Spinal cord (tissue), 10 donors: Measurements from ENCODE around the gene PEX10. TPM values are rescaled to one million over a fixed set of nuclear protein-coding genes. Genes with fewer than 3 reads are reported as not detected.

Experiments
- DNase-seq, 6 donors: peaks; one replicate each; pipeline versions ENCODE4 v3.0.0 to v3.0.0-alpha.2; 2013 to 2015; ENCODE audit warnings: low spot score in 6 of 6, low read depth in 4 of 6
- H3K27ac ChIP-seq: one replicate; pipeline ENCODE4 v1.5.1; 2013; ENCODE audit warnings: low read depth, low read length, control low read depth
- H3K27me3 ChIP-seq: one replicate; pipeline ENCODE4 v1.6.1; 2013; ENCODE audit warnings: low read length; ENCODE audit not compliant: control insufficient read depth, insufficient read depth
- H3K36me3 ChIP-seq: one replicate; pipeline ENCODE4 v1.6.1; 2013; ENCODE audit warnings: low read length; ENCODE audit not compliant: control insufficient read depth, insufficient read depth
- H3K4me1 ChIP-seq: one replicate; pipeline ENCODE4 v1.6.1; 2013; ENCODE audit warnings: low read length; ENCODE audit not compliant: control insufficient read depth, insufficient read depth
- H3K4me3 ChIP-seq: one replicate; pipeline ENCODE4 v1.5.1; 2013; ENCODE audit warnings: low read depth, low read length, control low read depth
- H3K9me3 ChIP-seq: one replicate; pipeline ENCODE4 v1.6.1; 2013; ENCODE audit warnings: low read length; ENCODE audit not compliant: control insufficient read depth, insufficient read depth
- WGBS: methylation state at CpG from one replicate; pipeline ENCODE4 v1.1.5; 2013; ENCODE audit warnings: missing lambda C conversion rate; ENCODE audit not compliant: insufficient coverage; 5-methylcytosine and 5-hydroxymethylcytosine counted together
- polyA plus RNA-seq, 2 donors: library from polyadenylated mRNA; unstranded; fragments of 120-200 nt; gene quantifications; one replicate each; pipeline ENCODE4 v1.2.1, GENCODE V29; 2013; ENCODE audit not compliant: insufficient read length in 2 of 2
- total RNA-seq, 2 donors: library from RNA; depleted of rRNA in 1 of 2; stranded (reverse); fragments of 120-200 nt in 1 of 2; fragments of >200 nt in 1 of 2; gene quantifications; one replicate each; pipeline versions ENCODE4 v1.2.3 to v1.2.4, GENCODE V29; 2013 to 2014
- donor health status: healthy.

Gene PEX10
- total and polyA plus RNA-seq, 4 donors, result 17.7 to 36.9 (median 31.7) TPM

DNA sequence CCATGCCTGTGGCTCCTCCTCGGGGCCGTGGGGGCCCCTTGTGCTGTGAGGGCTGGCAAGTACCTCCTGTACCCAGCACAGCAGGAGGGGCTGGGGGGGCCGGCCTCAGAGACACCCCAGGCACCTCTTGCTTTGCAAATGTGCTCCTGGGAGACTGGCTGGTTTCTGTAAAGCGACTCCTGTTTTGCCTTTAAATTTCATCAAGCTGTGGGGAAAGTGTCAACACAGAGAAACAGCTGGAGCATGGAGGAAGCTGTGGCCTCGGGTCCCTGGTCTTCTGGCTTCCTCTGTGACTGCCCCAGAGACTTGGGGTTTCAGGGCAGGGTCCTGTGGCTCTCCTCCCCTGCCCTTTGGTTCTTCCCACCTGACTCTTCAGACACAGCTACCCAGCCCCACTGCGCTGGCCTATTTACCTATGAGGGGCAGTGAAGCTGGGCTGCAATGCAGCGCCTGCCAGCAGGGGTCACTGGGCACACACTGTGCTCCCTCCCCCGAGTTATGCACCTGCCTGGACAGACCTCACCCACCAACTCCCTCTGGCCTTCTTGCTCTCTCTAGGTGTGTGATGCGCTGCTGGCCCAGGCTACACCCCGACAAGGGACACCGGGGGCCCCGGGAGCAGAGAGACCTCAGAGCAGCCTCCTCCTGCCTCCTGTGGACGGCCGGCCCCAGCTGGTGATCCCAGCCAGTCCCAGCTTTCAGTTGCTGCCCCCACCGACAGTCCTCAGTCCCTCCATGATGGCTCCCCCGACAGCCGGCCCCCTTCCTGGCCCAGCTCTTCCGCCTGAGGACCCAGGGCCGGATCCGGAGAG, 17.6 kb upstream of the PEX10 start:
- Histone ChIP-seq H3K9me3 (no peaks in the 10 kb centered on the region), H3K4me1 (peaks cover 71% of the 10 kb centered on the region), H3K27ac (no peak overlapping the region), H3K36me3 (no peaks in the 10 kb centered on the region), H3K4me3 (no peak overlapping the region), H3K27me3 (peaks cover 6% of the 10 kb centered on the region)
- WGBS, result 82% methylated on average over 20 of the region's 20 CpGs
- DNase-seq, result no peak

DNA sequence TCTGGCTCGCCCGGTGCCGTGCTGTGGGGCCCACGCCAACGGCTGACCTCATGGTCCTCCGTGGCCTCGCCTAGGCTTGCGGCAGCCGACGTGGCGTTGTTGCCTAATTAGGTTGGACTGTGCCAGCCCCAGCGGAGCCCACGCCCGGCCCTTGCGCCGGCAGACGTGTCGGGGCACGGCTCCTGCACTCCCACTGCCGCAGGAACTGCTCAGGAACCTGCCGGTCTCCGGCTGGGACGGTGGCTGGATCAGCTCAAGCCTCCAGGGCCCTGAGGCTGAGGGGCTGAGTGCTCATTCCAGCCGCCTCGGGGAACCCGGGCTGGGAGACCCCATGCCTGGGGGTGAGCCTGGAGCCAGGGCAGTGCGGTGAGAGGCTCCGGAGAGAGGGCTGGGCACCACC, 16.1 kb upstream of the PEX10 start:
- no peak for DNase-seq
- Histone ChIP-seq H3K4me1 (peaks cover 59% of the 10 kb centered on the region), H3K27me3 (peaks cover 3% of the 10 kb centered on the region), H3K4me3 (no peak overlapping the region), H3K9me3 (no peaks in the 10 kb centered on the region), H3K36me3 (no peaks in the 10 kb centered on the region), H3K27ac (no peak overlapping the region)
- 95% methylated on average over 28 of the region's 28 CpGs for WGBS

DNA sequence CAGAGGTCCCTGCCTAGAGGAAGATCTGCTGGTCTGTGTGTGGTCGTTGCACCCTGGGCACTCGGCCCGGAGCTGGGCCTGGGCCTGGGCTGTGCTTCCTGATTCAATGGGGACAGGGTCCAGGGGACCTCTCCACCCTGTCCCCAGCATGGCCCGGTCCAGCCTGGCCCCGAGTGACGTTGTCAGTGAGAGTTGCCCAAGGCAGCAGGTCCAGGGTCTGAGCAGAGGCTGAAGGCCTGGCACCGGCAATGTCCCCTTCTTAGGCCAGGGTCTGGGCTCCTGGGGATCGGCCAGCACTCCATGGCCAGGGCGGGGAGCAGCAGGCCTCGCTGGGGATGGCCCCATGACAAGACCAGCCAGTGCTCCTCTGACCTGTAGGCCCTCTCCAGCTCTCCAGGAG, 15.6 kb upstream of the PEX10 start:
- no peaks in the 10 kb centered on the region for H3K36me3 ChIP-seq
- DNase-seq, result no peak
- peaks cover 3% of the 10 kb centered on the region for H3K27me3 ChIP-seq
- H3K4me1 ChIP-seq, result peaks cover 54% of the 10 kb centered on the region
- no peaks in the 10 kb centered on the region for H3K9me3 ChIP-seq
- H3K27ac ChIP-seq, result no peak overlapping the region
- H3K4me3 ChIP-seq, result no peak overlapping the region
- 89% methylated on average over 10 of the region's 10 CpGs for WGBS

DNA sequence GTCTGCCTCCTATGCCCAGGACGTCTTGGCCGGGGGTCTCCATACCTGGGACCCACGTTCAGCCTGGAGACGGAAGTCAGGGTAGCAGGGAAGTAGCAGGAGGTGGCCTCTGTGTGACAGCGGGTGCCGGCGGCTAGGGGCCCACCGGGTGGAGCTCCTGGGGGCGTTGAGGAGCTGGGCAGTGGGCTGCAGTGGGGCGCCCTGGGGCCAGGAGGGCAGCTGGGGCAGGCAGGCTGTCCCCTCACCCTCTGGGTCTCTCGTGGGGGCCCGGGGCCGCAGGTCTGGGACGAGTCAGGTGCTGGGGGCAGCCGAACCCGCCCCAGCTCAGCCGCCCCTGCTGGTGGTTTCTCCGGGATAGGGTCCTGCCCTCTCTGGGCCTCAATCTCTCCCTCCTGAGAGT, 14.7 kb upstream of the PEX10 start:
- Histone ChIP-seq H3K27ac (peak overlapping the region; percentile 49), H3K4me1 (peaks cover 44% of the 10 kb centered on the region), H3K27me3 (no peaks in the 10 kb centered on the region), H3K36me3 (no peaks in the 10 kb centered on the region), H3K9me3 (no peaks in the 10 kb centered on the region), H3K4me3 (no peak overlapping the region)
- WGBS, result 89% methylated on average over 18 of the region's 18 CpGs
- no peak for DNase-seq

DNA sequence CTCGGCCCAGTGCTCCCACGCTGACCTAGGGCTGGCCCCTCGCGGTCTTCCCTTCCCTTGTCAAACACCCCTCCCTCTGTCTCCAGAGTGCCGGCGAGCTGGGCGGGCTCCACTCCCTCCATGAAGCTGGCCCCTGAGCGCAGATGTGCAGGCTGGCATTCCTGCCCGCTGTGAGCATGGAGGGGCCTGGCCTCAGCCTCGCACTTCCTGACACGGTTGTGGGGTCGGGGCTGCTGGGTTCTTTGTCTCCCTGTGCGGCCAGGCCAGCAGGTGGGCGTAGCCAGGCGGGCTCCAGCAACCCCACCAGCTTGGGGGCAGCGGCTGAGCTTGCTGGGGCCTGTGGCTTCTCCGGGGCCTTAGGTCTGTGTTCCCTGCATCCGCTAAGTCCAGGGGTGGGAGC, 14.2 kb upstream of the PEX10 start:
- Histone ChIP-seq H3K9me3 (no peaks in the 10 kb centered on the region), H3K27me3 (no peaks in the 10 kb centered on the region), H3K4me1 (peaks cover 39% of the 10 kb centered on the region), H3K36me3 (no peaks in the 10 kb centered on the region), H3K4me3 (no peak overlapping the region), H3K27ac (peak overlapping the region; percentile 49)
- 60% methylated on average over 17 of the region's 18 CpGs for WGBS
- no peak for DNase-seq

DNA sequence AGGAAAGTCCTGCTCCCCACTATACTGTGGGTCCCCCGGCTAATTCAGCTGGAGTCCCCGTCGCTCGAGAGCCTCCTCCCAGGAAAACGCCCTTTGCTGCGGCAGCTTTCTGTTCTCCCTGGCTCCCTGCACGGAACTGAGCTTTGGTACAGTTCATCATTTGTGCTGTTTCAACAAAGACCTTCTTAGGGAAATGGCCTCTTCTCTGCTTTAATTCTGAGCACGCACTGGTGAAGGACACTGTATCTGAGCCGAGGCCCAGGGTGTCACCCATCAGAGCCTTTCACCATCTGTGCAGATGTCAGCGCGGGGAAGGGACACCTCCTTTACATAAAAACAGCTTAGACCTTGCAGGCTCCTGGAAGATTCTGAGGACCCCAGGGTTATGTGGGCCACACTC, 13.5 kb upstream of the PEX10 start:
- Histone ChIP-seq H3K36me3 (no peaks in the 10 kb centered on the region), H3K27me3 (no peaks in the 10 kb centered on the region), H3K27ac (peak overlapping the region; percentile 49), H3K4me1 (peaks cover 33% of the 10 kb centered on the region), H3K9me3 (no peaks in the 10 kb centered on the region), H3K4me3 (no peak overlapping the region)
- 22% methylated on average over 11 of the region's 11 CpGs for WGBS
- DNase-seq, result peak in 2 of 6 donors; percentile 66 to 85

DNA sequence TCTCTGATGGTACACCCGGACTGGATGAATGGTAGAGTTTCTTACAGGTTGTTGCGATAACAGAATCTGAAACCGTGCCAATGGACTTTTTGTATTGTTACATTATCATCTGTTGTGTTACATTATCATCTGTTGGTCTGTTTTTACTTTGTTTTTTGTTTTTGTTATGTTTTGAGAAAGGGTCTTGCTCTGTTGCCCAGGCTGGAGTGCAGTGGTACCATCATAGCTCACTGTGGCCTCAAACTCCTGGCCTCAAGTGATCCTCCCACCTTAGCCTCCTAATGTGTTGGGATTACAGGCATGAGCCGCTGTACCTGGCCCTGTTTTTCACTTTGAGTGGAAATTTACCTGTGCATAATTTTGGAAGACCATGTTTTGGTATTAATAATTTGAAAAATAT, 10.2 kb upstream of the PEX10 start:
- Histone ChIP-seq H3K27ac (no peak overlapping the region), H3K4me1 (peaks cover 28% of the 10 kb centered on the region), H3K9me3 (no peaks in the 10 kb centered on the region), H3K27me3 (peaks cover 6% of the 10 kb centered on the region), H3K36me3 (no peaks in the 10 kb centered on the region), H3K4me3 (no peak overlapping the region)
- no peak for DNase-seq
- 100% methylated on average over 1 of the region's 4 CpGs for WGBS

DNA sequence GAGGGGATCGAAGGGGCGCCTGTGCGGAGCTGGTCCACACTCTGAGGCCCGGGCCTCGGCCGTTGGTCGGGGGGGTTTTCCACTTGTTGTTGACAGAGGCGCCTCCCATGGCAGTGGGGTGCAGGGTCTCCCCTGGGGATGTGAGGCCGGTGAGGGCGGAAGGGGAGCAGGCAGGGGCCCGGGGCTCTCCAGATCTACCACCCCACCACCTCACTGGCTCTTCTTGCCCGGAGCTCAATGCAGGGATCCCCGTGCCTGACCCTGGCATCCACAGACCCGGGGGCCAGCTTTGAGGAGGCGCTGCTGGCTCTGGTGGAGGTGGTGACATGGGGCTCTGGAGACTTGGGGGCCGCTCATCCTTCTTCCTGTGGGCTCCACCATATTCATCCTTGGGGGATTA, 7.1 kb upstream of the PEX10 start:
- H3K9me3 ChIP-seq, result no peaks in the 10 kb centered on the region
- no peak overlapping the region for H3K27ac ChIP-seq
- H3K4me1 ChIP-seq, result peaks cover 12% of the 10 kb centered on the region
- no peak for DNase-seq
- peaks cover 3% of the 10 kb centered on the region for H3K36me3 ChIP-seq
- no peak overlapping the region for H3K4me3 ChIP-seq
- WGBS, result 76% methylated on average over 6 of the region's 16 CpGs
- H3K27me3 ChIP-seq, result peaks cover 8% of the 10 kb centered on the region

DNA sequence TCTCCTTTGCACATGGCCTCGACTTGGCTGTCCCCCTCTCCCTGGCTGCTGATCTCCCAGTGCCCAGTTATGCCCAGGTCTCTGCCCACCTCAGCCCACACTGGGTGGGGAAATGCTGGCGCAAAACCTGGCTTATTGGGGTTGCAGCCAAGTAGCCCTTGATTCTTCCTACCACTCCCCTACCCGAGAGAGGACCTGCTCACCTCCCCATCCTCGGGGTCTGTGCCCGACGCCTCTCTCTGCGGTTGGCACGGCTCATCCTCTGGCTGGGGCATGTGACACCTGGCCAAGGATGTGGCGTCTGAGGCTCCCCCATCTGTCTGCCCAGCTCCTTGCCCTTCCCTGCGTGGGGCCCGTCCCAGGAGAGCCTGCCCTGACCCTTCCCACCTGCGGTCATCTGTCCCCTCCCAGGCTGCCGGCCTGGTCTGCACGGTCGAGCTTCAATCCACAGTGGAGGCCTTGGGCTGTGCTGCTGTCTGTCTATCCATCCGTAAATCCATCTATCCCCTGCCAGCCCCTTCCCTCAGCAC, 6.5 kb upstream of the PEX10 start:
- Histone ChIP-seq H3K4me3 (no peak overlapping the region), H3K4me1 (peaks cover 17% of the 10 kb centered on the region), H3K27me3 (peaks cover 8% of the 10 kb centered on the region), H3K27ac (no peak overlapping the region), H3K9me3 (no peaks in the 10 kb centered on the region), H3K36me3 (peaks cover 3% of the 10 kb centered on the region)
- DNase-seq, result no peak
- WGBS, result 74% methylated on average over 16 of the region's 16 CpGs

DNA sequence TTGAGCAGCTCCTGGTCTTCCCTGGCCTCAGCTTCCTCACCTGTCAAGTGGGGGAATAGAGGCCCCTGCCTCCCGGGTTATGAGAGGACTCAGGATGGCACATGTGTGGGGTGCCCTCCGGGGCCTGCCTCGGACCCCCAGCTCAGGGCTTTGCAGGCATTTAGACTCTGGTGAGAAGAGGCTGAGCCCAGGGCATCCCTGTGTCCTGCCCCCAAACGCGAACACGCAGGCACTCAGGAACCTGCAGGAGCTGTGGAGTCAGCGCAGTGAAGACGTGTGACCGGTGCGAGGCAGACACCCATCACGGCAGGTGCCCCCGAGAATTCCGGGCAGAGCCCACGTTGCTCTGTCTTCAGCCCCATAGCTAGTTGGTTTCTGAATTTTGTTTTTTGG, 5.5 kb upstream of the PEX10 start:
- no peak for DNase-seq
- peaks cover 8% of the 10 kb centered on the region for H3K27me3 ChIP-seq
- H3K27ac ChIP-seq, result no peak overlapping the region
- peaks cover 27% of the 10 kb centered on the region for H3K4me1 ChIP-seq
- WGBS, result 86% methylated on average over 14 of the region's 14 CpGs
- peaks cover 3% of the 10 kb centered on the region for H3K36me3 ChIP-seq
- H3K4me3 ChIP-seq, result no peak overlapping the region
- no peaks in the 10 kb centered on the region for H3K9me3 ChIP-seq
